ENCODE results near the gene CST9.

CST9 gene

GRCh38 chr20:23605867-23606651 is at the start of gene CST9:
TSS of gene CST9 (minus strand) at chr20:23605917. CDS start at chr20:23605864, 53 bp downstream.
- no peak for DNase-seq

GRCh38 chr20:23654717-23655116 is 49.0 kb upstream of the CST9 start:
- no peak for DNase-seq

- DNase-seq, result no peak
Measured at GRCh38 chr20:23654000-23654399, 48.3 kb upstream of the CST9 start.

GRCh38 chr20:23653400-23653938 is 47.8 kb upstream of the CST9 start:
- DNase-seq, result no peak

GRCh38 chr20:23652926-23653325 is 47.2 kb upstream of the CST9 start:
- no peak for DNase-seq

- no peak for DNase-seq
Measured at GRCh38 chr20:23652371-23652770, 46.7 kb upstream of the CST9 start.

- DNase-seq, result no peak
Measured at GRCh38 chr20:23651117-23651516, 45.4 kb upstream of the CST9 start.

- no peak for DNase-seq
Measured at GRCh38 chr20:23649830-23650417, 44.2 kb upstream of the CST9 start.

GRCh38 chr20:23649242-23649641 is 43.5 kb upstream of the CST9 start:
- no peak for DNase-seq

- no peak for DNase-seq
Measured at GRCh38 chr20:23647346-23647745, 41.6 kb upstream of the CST9 start.

GRCh38 chr20:23646106-23646873 is 40.6 kb upstream of the CST9 start:
- DNase-seq, result no peak

- no peak for DNase-seq
Measured at GRCh38 chr20:23645575-23645974, 39.9 kb upstream of the CST9 start.

GRCh38 chr20:23644164-23644563 is 38.4 kb upstream of the CST9 start:
- no peak for DNase-seq

- DNase-seq, result no peak
Measured at GRCh38 chr20:23643659-23644058, 37.9 kb upstream of the CST9 start.

- no peak for DNase-seq
Measured at GRCh38 chr20:23641936-23642751, 36.4 kb upstream of the CST9 start.

GRCh38 chr20:23640671-23641667 is 35.3 kb upstream of the CST9 start:
- no peak for DNase-seq

GRCh38 chr20:23640018-23640601 is 34.4 kb upstream of the CST9 start:
- DNase-seq, result no peak

GRCh38 chr20:23639490-23639958 is 33.8 kb upstream of the CST9 start:
- no peak for DNase-seq

- DNase-seq, result no peak
Measured at GRCh38 chr20:23638309-23638708, 32.6 kb upstream of the CST9 start.

- no peak for DNase-seq
Measured at GRCh38 chr20:23637282-23638221, 31.8 kb upstream of the CST9 start, which contains the start of gene CST3. TSS of gene CST3 (minus strand) at chr20:23637955. CDS start at chr20:23637862, 93 bp downstream.

Data from activated CD4-positive, alpha-beta T cell treated with anti-CD3 and anti-CD28 coated beads, Interleukin-2, amount 50 U/mL, for 1 hour (primary cell).